ENCODE data around the gene RSAD1. TPM values are rescaled to one million over a fixed set of nuclear protein-coding genes. Genes with fewer than 3 reads are reported as not detected.

The RSAD1 gene
- total RNA-seq, 4 donors from 2014 or later, result 21.5 to 40.5 (median 26.5) TPM

- no peak overlapping the region for H3K4me3 ChIP-seq (ENCODE audit: low read depth, poor library complexity, severe bottlenecking)
- WGBS, 2 donors, result 40 to 49% methylated on average over 5 of the region's 5 CpGs
- no peak for DNase-seq (ENCODE audit: low spot score in 2 of 2)
- intact Hi-C loops (cut with DNase I; ENCODE audit: low total_unique reads), result no loop called here
- TF ChIP-seq CTCF (IDR thresholded peaks at IDR 0.05) (no peak), POLR2A (IDR thresholded peaks at IDR 0.05) (no peak)
Measured at GRCh38 chr17:50501054-50501453, 22.4 kb downstream of the RSAD1 start.

- no peak overlapping the region for H3K4me3 ChIP-seq (ENCODE audit: low read depth, poor library complexity, severe bottlenecking)
- no peak for TF ChIP-seq POLR2A (IDR thresholded peaks at IDR 0.05)
- TF ChIP-seq CTCF (IDR thresholded peaks at IDR 0.05), result no peak
- intact Hi-C loops (cut with DNase I; ENCODE audit: low total_unique reads), result no loop called here
- 83 to 89% methylated on average over 8 to 9 of the region's 9 CpGs for WGBS, 2 donors
- no peak for DNase-seq (ENCODE audit: low spot score in 2 of 2)
Measured at GRCh38 chr17:50502301-50502990, 23.8 kb downstream of the RSAD1 start.

GRCh38 chr17:50505591-50506130, 27.0 kb downstream of the RSAD1 start:
- H3K4me3 ChIP-seq (ENCODE audit: low read depth, poor library complexity, severe bottlenecking), result no peak overlapping the region
- no peak for TF ChIP-seq POLR2A (IDR thresholded peaks at IDR 0.05)
- TF ChIP-seq CTCF (IDR thresholded peaks at IDR 0.05), result no peak
- DNase-seq (ENCODE audit: low spot score in 2 of 2), result no peak
- WGBS, 2 donors, result 42 to 43% methylated on average over 7 of the region's 7 CpGs
- intact Hi-C loops (cut with DNase I; ENCODE audit: low total_unique reads), result no loop called here

- intact Hi-C loops (cut with DNase I; ENCODE audit: low total_unique reads), result no loop called here
- WGBS, 2 donors, result 68 to 78% methylated on average over 7 of the region's 7 CpGs
- H3K4me3 ChIP-seq (ENCODE audit: low read depth, poor library complexity, severe bottlenecking), result no peak overlapping the region
- TF ChIP-seq CTCF (IDR thresholded peaks at IDR 0.05), result no peak
- TF ChIP-seq POLR2A (IDR thresholded peaks at IDR 0.05), result no peak
- no peak for DNase-seq (ENCODE audit: low spot score in 2 of 2)
Measured at GRCh38 chr17:50506298-50506697, 27.6 kb downstream of the RSAD1 start.

GRCh38 chr17:50507871-50508572, 29.4 kb downstream of the RSAD1 start, which contains the start of gene MYCBPAP:
Gene MYCBPAP, plus strand, starts transcription at chr17:50508439. Its CDS starts 236 bp downstream, at chr17:50508675.
- DNase-seq (ENCODE audit: low spot score in 2 of 2), result peak; percentile 61 to 95
- peak within 1 kb of the TSS; percentile 25 for H3K4me3 ChIP-seq (ENCODE audit: low read depth, poor library complexity, severe bottlenecking)
- no peak for TF ChIP-seq CTCF (IDR thresholded peaks at IDR 0.05)
- TF ChIP-seq POLR2A (IDR thresholded peaks at IDR 0.05), result no peak
- intact Hi-C loops (cut with DNase I; ENCODE audit: low total_unique reads), result no loop called here
- 4 to 16% methylated on average over 24 to 30 of the region's 66 CpGs for WGBS, 2 donors
